ENCODE measurements around the gene SLC11A1. TPM values are rescaled to one million over a fixed set of nuclear protein-coding genes. Genes with fewer than 3 reads are reported as not detected.

SLC11A1 gene
- total RNA-seq, 2 experiments from 2014 or later: 0.13 to 0.23 TPM

DNA sequence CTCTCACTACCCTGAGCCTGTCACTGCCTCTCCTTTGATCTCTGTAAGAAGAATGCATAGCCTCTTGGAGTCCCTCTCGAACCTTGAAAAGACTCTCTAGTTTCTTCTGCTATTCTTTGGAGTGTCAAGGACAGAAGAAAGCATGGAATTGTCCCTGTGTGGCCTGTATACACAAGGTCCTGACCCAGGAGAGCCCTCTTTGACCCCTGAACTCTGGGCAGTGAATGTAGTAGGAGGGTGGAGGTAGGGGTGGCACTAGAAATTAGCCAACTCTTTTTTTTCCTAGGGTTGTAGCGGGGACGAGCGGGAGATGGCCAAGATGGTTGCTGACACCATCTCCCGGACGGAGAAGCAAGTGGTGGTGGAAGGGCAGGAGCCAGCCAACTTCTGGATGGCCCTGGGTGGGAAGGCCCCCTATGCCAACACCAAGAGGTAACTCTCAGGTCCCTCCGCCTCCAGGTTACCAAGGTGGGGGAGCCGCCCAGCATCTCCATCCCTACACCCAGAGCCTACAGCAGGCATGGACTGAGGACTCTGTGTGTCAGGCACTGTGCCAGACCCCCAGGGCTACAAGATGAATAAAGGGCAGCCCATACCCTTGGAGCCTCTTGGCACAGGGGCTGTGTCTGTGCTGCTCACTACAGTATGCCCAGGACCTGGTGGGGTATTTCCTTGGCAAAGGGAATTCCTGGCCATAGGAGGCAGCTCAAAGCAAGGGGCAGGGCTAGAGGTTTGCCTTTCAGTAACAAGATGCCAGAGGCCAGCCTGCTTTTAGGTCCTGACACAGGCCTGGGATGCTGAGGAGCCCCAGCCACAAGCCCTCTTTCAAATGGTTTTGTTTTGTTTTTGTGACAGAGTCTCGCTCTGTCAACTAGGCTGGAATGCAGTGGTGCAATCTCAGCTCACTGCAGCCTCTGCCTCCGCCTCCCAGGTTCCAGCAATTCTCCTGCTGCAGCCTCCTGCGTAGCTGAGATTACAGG is 53.2 kb downstream of the SLC11A1 start:
- TF ChIP-seq, protein P1, sequence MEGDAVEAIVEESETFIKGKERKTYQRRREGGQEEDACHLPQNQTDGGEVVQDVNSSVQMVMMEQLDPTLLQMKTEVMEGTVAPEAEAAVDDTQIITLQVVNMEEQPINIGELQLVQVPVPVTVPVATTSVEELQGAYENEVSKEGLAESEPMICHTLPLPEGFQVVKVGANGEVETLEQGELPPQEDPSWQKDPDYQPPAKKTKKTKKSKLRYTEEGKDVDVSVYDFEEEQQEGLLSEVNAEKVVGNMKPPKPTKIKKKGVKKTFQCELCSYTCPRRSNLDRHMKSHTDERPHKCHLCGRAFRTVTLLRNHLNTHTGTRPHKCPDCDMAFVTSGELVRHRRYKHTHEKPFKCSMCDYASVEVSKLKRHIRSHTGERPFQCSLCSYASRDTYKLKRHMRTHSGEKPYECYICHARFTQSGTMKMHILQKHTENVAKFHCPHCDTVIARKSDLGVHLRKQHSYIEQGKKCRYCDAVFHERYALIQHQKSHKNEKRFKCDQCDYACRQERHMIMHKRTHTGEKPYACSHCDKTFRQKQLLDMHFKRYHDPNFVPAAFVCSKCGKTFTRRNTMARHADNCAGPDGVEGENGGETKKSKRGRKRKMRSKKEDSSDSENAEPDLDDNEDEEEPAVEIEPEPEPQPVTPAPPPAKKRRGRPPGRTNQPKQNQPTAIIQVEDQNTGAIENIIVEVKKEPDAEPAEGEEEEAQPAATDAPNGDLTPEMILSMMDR (IDR thresholded peaks at IDR 0.05): no peak
- no peaks in the 10 kb centered on the region for H3K27me3 Mint-ChIP-seq
- intact Hi-C loops (cut with micrococcal nuclease): no loop called here
- H3K4me1 Mint-ChIP-seq (ENCODE audit: low read depth): no peaks in the 10 kb centered on the region
- DNase-seq (no peak), ATAC-seq (no peak)
- no peaks in the 10 kb centered on the region for H3K36me3 Mint-ChIP-seq (ENCODE audit: low read depth)
- H3K27ac Mint-ChIP-seq: no peak overlapping the region
- ChIA-PET POLR2A (no interaction called here), CTCF (no interaction called here)
- H3K4me3 Mint-ChIP-seq: no peak overlapping the region
- no peaks in the 10 kb centered on the region for H3K9me3 Mint-ChIP-seq

DNA sequence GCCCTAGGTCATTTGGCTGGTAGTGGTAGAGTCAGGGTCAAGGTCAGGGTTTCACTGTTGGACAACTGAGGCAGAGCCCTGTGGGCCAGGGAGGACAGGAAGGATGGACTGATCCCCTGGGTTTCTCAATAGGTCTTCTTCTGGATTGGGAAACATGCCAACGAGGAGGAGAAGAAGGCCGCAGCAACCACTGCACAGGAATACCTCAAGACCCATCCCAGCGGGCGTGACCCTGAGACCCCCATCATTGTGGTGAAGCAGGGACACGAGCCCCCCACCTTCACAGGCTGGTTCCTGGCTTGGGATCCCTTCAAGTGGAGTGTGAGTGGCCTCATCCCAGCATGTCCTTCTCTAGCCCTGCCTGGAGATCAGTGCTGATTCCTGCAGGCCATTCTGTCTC is 54.9 kb downstream of the SLC11A1 start:
- ChIA-PET CTCF (no interaction called here), POLR2A (no interaction called here)
- DNase-seq (no peak), ATAC-seq (no peak)
- intact Hi-C loops (cut with micrococcal nuclease): no loop called here
- Mint-ChIP-seq H3K4me1 (ENCODE audit: low read depth) (no peaks in the 10 kb centered on the region), H3K4me3 (no peak overlapping the region), H3K27ac (no peak overlapping the region), H3K36me3 (ENCODE audit: low read depth) (no peaks in the 10 kb centered on the region), H3K27me3 (no peaks in the 10 kb centered on the region), H3K9me3 (no peaks in the 10 kb centered on the region)
- TF ChIP-seq, protein P1 (IDR thresholded peaks at IDR 0.05): no peak

GRCh38 chr2:218437969-218438368 is 55.9 kb downstream of the SLC11A1 start:
- H3K4me3 Mint-ChIP-seq: no peak overlapping the region
- no peaks in the 10 kb centered on the region for H3K36me3 Mint-ChIP-seq (ENCODE audit: low read depth)
- POLR2A ChIA-PET: no interaction called here
- ATAC-seq (no peak), DNase-seq (no peak)
- CTCF ChIA-PET: no interaction called here
- H3K4me1 Mint-ChIP-seq (ENCODE audit: low read depth): no peaks in the 10 kb centered on the region
- no peak overlapping the region for H3K27ac Mint-ChIP-seq
- no peaks in the 10 kb centered on the region for H3K27me3 Mint-ChIP-seq
- intact Hi-C loops (cut with micrococcal nuclease): no loop called here
- no peaks in the 10 kb centered on the region for H3K9me3 Mint-ChIP-seq
- TF ChIP-seq, protein P1 (IDR thresholded peaks at IDR 0.05): no peak

DNA sequence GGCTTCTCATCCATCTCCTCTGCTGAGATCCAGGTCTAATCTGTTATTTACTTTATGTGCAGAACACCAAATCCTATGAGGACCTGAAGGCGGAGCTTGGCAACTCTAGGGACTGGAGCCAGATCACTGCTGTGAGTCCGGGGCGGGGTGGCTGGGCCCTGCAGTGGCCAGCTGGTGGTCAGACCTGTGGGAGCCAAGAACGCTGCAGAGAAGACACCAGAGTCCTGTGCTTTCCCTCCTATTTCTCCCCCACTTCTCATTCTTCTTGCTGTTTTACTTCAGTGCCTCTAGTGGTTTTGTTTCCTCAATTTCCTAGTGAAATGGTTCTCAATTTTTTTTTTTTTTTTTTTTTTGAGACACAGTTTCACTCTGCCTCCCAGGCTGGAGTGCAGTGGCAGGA is 56.5 kb downstream of the SLC11A1 start:
- intact Hi-C loops (cut with micrococcal nuclease): no loop called here
- POLR2A ChIA-PET: no interaction called here
- CTCF ChIA-PET: no interaction called here
- TF ChIP-seq, protein P1 (IDR thresholded peaks at IDR 0.05): no peak
- Mint-ChIP-seq H3K9me3 (no peaks in the 10 kb centered on the region), H3K4me1 (ENCODE audit: low read depth) (no peaks in the 10 kb centered on the region), H3K27me3 (no peaks in the 10 kb centered on the region), H3K4me3 (no peak overlapping the region), H3K36me3 (ENCODE audit: low read depth) (peaks cover 1% of the 10 kb centered on the region), H3K27ac (no peak overlapping the region)
- DNase-seq: no peak
- ATAC-seq: no peak

DNA sequence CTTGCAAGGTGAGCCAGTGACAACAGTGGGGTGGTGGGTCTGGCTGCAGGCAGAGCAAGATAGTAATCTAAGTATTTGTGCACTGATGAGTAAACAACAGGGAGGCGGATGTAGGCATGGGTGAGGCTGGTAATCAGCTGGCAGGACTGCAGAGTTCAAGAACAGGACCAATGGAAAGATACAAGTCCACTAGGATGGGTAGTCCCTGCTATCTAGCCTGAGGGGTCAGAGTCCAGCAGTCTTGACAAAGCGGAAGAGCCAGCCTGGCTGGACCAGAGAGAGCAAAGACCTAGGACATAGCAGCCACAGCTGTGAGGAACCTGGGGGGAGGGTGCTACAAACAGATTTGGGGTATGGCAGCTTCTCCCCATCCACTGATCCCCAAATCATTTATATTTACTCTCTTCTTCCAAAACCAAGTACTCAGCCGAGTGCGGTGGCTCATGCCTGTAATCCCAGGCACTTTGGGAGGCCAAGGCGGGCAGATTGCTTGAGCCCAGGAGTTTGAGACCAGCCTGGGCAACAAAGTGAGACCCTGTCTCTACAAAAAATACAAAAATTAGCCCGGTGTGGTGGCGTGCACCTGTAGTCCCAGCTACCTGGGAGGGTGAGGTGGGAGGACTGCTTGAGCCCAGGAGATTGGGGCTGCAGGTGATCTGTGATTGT is 62.8 kb downstream of the SLC11A1 start:
- CTCF ChIA-PET: no interaction called here
- no peaks in the 10 kb centered on the region for H3K27me3 Mint-ChIP-seq
- intact Hi-C loops (cut with micrococcal nuclease): no loop called here
- H3K9me3 Mint-ChIP-seq: no peaks in the 10 kb centered on the region
- DNase-seq (no peak), ATAC-seq (no peak)
- no peaks in the 10 kb centered on the region for H3K4me1 Mint-ChIP-seq (ENCODE audit: low read depth)
- no peak overlapping the region for H3K4me3 Mint-ChIP-seq
- POLR2A ChIA-PET: no interaction called here
- no peak overlapping the region for H3K27ac Mint-ChIP-seq
- TF ChIP-seq, protein P1 (IDR thresholded peaks at IDR 0.05): no peak
- H3K36me3 Mint-ChIP-seq (ENCODE audit: low read depth): peaks cover 25% of the 10 kb centered on the region

All from activated CD8-positive, alpha-beta T cell treated with anti-CD3 and anti-CD28 coated beads for 36 hours (primary cell).